T47D (cell line): Measurements from ENCODE around the gene EFNA4.
"Not testable (repeated sequence)": the region's sequence is repeated elsewhere in the genome, so short reads cannot be mapped to it uniquely, and the experiment has no call there.

Experiments
- DNase-seq, 2 experiments: peaks; one replicate each; pipeline versions ENCODE4 v3.0.0 to v3.0.0-alpha.2; 2011 to 2012; ENCODE audit warnings: low read depth in 1 of 2, low spot score in 1 of 2
- JUND ChIP-seq: IDR thresholded peaks from 2 replicates; pipeline ENCODE4 v1.6.1; 2012; ENCODE audit warnings: low read depth
- in situ Hi-C: cut with HindIII; loops from 2 replicates; pipeline ENCODE4 v1.10.0; 2016; ENCODE audit warnings: low sequenced_read_pairs, low pct_unique_long_range_greater_than_20kb

Gene EFNA4

GRCh38 chr1:155103325-155103724, 39.8 kb downstream of the EFNA4 start:
- TF ChIP-seq JUND: no peak
- DNase-seq: no peak
- in situ Hi-C loops: no loop called here

GRCh38 chr1:155104605-155105534, 41.3 kb downstream of the EFNA4 start:
- in situ Hi-C loops: no loop called here

DNA sequence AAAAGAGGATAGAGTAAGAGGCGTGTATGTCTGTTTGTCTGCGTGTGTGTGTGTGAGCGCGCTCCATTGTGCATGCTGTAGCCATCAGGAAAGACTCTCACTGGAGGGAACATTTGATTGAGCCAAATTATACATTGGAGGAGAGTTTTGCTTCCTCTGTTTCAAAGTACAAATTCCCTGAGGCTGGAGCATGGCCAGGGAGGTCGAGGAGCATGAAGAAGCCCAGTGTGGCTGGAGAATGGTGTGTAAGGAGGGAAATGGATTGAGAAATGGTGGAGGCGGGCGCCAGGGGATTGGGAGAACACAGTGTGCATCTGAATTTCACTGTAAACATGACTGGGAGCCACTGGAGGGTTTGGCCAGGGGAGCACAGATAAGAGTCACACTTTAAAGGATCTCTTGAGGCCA, 42.1 kb downstream of the EFNA4 start:
- no peak for DNase-seq
- in situ Hi-C loops: no loop called here
- TF ChIP-seq JUND: no peak

More at GRCh38 chr1:155104605-155105534, 41.3 kb downstream of the EFNA4 start:
- no peak for TF ChIP-seq JUND
- DNase-seq: no peak

- TF ChIP-seq JUND: no peak
- DNase-seq: no peak
- in situ Hi-C loops: no loop called here
Measured at GRCh38 chr1:155106862-155107261, 43.3 kb downstream of the EFNA4 start.

- no peak for DNase-seq
- in situ Hi-C loops: no loop called here
- TF ChIP-seq JUND: no peak
Measured at GRCh38 chr1:155107309-155108264, 44.0 kb downstream of the EFNA4 start.

DNA sequence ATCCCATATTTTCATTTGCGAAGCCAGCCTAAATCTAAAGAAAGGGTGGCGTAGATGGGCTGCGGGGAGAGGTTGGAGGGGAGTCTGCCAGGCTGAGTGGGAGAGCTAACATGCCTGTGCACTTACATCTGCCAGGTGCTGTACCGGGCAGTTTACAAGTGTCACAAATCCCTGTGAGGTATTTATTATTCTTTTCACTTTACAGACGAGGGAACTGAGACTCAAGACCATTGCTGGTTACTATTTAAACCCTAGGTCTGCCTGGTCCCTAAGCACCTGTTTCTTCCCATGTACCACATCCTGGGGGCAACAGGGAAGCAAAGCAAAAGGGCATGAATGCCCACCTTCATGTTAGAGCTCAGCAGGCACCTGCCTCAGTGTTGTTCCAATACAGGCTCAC, 44.8 kb downstream of the EFNA4 start:
- no peak for TF ChIP-seq JUND
- in situ Hi-C loops: no loop called here
- DNase-seq: no peak

DNA sequence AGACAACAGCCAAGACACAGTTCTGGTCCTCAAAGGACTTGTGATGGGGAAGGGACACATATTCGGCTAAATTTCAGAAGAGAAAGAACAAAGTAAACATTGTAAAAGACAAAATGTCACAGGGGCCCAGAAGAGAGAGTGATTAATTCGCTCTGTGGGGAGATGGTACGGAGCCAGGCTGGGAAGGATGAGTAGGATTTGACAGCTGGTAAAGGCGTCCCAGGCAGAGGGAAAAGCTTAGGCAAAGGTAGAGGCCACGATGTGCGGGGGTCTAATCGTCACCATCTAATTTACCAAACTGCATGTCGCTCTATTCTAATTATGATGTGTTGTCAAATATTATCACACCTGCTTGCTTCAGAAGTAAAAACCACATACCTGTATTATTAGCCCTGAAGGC, 46.8 kb downstream of the EFNA4 start:
- in situ Hi-C loops: no loop called here
- no peak for TF ChIP-seq JUND
- DNase-seq: no peak

DNA sequence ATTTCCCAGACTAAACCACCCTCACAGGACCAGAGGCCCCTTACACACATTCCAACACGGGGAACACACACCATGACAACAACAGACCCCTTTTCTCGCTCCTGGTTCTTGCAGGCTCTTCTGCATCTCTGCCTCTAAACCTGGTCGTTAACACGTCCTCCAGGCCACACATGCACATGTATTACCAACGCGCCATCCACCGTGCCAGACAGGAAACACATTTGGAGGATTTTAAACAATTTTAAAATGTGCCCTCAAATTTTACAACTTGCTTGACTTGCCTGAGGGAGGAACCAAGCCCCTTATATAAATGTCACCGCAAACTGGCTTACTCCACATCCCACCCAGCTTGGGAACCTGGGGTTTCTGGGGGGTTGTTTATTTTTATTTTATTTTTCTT, 47.3 kb downstream of the EFNA4 start:
- DNase-seq: no peak
- in situ Hi-C loops: no loop called here
- TF ChIP-seq JUND: no peak

- TF ChIP-seq JUND: no peak
- no peak for DNase-seq
- in situ Hi-C loops: no loop called here
Measured at GRCh38 chr1:155113450-155113980, 50.0 kb downstream of the EFNA4 start.

DNA sequence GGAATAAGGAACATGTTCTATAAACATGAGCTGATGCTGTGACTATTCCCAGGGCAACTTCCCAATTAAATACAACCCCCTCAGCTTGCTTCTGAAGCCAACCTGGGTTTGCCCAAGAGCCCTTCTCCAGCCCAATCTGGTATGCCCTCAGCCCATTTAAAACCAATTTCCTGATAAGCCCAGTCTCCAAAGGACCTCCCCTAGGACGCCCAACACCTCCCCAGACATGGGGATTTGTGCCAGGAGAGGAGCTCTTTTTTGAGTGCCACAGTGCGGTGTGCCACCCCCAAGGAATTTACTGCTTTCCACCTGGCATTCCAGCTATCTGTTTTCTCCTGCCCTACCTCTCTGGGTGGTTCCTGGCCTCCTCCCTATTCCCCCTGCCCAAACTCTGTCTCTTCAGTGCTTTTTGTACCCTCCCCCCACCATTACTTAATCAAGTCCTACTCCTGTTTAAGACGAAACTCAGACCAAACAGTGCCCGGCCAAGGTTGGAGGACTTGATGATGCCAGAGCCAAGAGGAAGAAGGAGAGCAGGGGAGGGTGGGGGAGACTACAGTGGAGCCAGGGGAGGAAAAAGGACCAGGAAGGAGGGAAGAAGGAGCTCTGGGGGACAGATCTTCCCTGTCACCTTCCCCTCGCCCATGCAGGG, 52.7 kb downstream of the EFNA4 start:
- TF ChIP-seq JUND: no peak
- in situ Hi-C loops: no loop called here
- no peak for DNase-seq

DNA sequence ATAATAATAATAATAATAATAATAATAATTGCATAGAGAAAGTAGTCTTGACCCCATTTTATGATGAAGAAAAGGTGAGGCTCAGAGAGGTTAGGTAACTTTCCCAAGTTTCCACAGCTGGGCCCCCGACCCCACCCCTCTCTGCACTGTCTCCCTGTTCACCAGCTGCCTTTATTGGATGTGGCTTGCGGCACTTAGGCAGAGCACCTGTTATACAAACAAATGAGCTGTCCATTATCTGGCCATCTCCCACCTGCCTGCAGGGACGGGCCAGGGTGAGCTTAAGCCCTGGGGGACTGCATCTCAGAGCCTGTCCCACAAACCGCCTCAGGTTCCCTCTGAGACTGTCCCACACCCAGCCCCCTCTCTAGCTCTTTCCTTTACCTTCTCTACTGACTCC, 54.1 kb downstream of the EFNA4 start:
- in situ Hi-C loops: no loop called here
- DNase-seq: peak in 1 of 2 experiments; percentile 74
- no peak for TF ChIP-seq JUND

DNA sequence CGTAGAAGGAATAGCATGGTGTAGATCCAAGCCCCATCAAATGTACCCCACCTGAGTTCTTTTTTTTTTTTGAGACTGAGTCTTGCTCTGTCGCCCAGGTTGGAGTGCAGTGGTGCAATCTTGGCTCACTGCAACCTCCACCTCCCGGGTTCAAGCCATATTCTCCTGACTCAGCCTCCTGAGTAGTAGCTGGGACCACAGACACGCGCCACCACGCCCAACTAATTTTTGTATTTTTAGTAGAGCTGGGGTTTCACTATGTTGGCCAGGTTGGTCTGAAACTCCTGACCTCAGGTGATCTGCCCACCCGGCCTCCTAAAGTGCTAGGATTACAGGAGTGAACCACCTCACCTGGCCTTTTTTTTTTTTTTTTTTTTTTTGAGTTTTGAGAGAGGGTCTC, 54.5 kb downstream of the EFNA4 start:
- in situ Hi-C loops: not testable (repeated sequence)

More for the DNA sequence above, 54.5 kb downstream of the EFNA4 start:
- DNase-seq: not testable (repeated sequence)
